Testis (tissue), 3 donors: ENCODE data around the gene ZSCAN32. TPM values are rescaled to one million over a fixed set of nuclear protein-coding genes. Genes with fewer than 3 reads are reported as not detected.

Experiments used
- DNase-seq: peaks from one replicate; pipeline ENCODE4 v3.0.0-alpha.2; 2019
- H3K27ac ChIP-seq, 2 donors: fragments of 200-600 bp; sonication (generic); one replicate each; pipeline ENCODE4 v1.5.1; 2019
- H3K27me3 ChIP-seq: fragments of 200-600 bp; sonication (generic); one replicate; pipeline ENCODE4 v1.5.1; 2019
- H3K36me3 ChIP-seq: fragments of 200-600 bp; sonication (generic); one replicate; pipeline ENCODE4 v1.5.1; 2017; ENCODE audit warnings: low read depth; ENCODE audit errors: missing control alignments
- H3K4me1 ChIP-seq: fragments of 200-600 bp; sonication (generic); one replicate; pipeline ENCODE4 v1.5.1; 2019
- H3K4me3 ChIP-seq, 2 donors: fragments of 200-600 bp; sonication (generic); one replicate each; pipeline ENCODE4 v1.5.1; 2017 to 2019
- H3K9me3 ChIP-seq: fragments of 200-600 bp; sonication (generic); one replicate; pipeline ENCODE4 v1.5.1; 2017
- POLR2A ChIP-seq: fragments of 450-650 bp; IDR thresholded peaks from one replicate; pipeline ENCODE4 v1.6.1; 2017; ENCODE audit warnings: antibody characterized with exemption, mild to moderate bottlenecking, moderate library complexity
- WGBS, 2 donors: methylation state at CpG; one replicate each; pipeline ENCODE4 v1.1.5; 2018; 5-methylcytosine and 5-hydroxymethylcytosine counted together
- intact Hi-C: fragments of 100-400 bp; cut with DNase I; formaldehyde crosslinking; loops from one replicate; pipeline ENCODE4 v1.15.1; 2023; ENCODE audit warnings: low total_unique reads
- polyA plus RNA-seq: library from polyadenylated mRNA; stranded (reverse); fragments of 350-450 nt; fragmentation: Illumina TruSeq; extraction: RNeasy Lipid Tissue Mini Kit (QIAGEN cat#74804); gene quantifications from one replicate; pipeline ENCODE4 v1.2.3, GENCODE V29; 2014; ENCODE audit warnings: low read depth, low replicate concordance; ENCODE audit not compliant: insufficient read depth
- total RNA-seq, 2 donors: library from RNA; depleted of rRNA; stranded (reverse); fragments of >200 nt; gene quantifications; one replicate each; pipeline ENCODE4 v1.2.3, GENCODE V29; 2016
- TF ChIP-seq, protein P1 (sequence below), 3 experiments: fragments of 450-650 bp in 2 of 3; fragments of 200-600 bp in 1 of 3; sonication (generic) in 1 of 3; IDR thresholded peaks; one replicate each; pipeline ENCODE4 v1.5.1; 2016 to 2019; ENCODE audit warnings: antibody characterized with exemption in 3 of 3, mild to moderate bottlenecking in 2 of 3, moderate library complexity in 1 of 3

The ZSCAN32 gene
- total and polyA plus RNA-seq, 3 donors from 2014 or later: 13.4 to 21.0 (median 19.1) TPM

DNA sequence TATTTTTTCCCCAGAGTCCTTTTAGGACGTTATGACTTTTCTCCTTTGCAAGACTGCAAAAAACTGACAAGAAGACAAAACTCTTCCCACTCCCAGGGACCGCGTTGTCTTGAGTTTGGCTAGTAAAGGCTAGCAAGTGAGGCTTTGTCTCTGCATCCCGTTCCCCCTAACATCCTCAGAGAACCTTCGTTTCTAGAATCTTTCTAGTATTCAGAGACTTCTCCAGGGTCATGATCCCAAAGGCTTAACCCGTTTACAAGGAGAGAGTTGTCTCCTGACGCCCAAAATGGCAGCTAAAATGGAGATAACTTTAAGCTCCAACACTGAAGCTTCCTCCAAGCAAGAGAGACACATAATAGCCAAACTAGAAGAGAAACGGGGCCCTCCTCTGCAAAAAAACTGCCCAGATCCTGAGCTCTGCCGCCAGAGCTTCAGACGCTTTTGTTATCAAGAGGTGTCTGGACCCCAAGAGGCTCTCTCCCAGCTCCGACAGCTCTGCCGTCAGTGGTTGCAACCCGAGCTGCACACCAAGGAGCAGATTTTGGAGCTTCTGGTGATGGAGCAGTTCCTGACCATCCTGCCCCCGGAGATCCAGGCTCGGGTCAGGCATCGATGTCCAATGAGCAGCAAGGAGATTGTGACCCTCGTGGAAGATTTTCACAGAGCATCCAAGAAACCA, 1.1 kb upstream of the ZSCAN32 start:
- H3K27ac ChIP-seq: peak overlapping the region; percentile 49 to 66
- intact Hi-C loops: no loop called here
- 19 to 22% methylated on average over 17 of the region's 17 CpGs for WGBS, 2 donors
- DNase-seq: peak; percentile 18
- peaks cover 12% of the 10 kb centered on the region for H3K4me1 ChIP-seq
- TF ChIP-seq, protein P1, sequence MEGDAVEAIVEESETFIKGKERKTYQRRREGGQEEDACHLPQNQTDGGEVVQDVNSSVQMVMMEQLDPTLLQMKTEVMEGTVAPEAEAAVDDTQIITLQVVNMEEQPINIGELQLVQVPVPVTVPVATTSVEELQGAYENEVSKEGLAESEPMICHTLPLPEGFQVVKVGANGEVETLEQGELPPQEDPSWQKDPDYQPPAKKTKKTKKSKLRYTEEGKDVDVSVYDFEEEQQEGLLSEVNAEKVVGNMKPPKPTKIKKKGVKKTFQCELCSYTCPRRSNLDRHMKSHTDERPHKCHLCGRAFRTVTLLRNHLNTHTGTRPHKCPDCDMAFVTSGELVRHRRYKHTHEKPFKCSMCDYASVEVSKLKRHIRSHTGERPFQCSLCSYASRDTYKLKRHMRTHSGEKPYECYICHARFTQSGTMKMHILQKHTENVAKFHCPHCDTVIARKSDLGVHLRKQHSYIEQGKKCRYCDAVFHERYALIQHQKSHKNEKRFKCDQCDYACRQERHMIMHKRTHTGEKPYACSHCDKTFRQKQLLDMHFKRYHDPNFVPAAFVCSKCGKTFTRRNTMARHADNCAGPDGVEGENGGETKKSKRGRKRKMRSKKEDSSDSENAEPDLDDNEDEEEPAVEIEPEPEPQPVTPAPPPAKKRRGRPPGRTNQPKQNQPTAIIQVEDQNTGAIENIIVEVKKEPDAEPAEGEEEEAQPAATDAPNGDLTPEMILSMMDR (IDR thresholded peaks at IDR 0.05): no peak
- TF ChIP-seq POLR2A: no peak
- H3K27me3 ChIP-seq: no peaks in the 10 kb centered on the region
- H3K4me3 ChIP-seq: peak overlapping the region; percentile 82 to 98
- no peaks in the 10 kb centered on the region for H3K36me3 ChIP-seq
- H3K9me3 ChIP-seq: no peaks in the 10 kb centered on the region

DNA sequence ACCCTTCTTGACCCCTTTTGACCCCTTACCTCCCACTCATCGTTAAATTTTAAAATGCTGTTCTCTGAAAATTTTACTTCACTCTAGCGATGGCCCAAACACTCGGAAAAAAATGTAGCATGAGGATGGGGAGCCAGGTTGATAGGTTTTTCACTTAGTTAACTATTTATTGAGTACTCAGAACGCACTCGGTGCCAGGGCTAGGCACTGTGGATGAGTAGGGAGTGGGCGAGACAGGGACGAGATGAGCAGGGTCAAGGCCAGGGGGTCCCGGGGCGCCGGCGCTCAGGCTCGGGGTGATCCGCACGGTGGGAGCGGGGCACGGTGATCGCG, 392 bp downstream of the ZSCAN32 start:
- H3K9me3 ChIP-seq: no peaks in the 10 kb centered on the region
- no peak for TF ChIP-seq POLR2A
- TF ChIP-seq, protein P1 (IDR thresholded peaks at IDR 0.05): no peak
- intact Hi-C loops: no loop called here
- DNase-seq: no peak
- peak overlapping the region; percentile 71 to 84 for H3K27ac ChIP-seq
- 1 to 3% methylated on average over 5 to 17 of the region's 18 CpGs for WGBS, 2 donors
- H3K27me3 ChIP-seq: no peaks in the 10 kb centered on the region
- H3K4me3 ChIP-seq: peak overlapping the region; percentile 82 to 98
- H3K36me3 ChIP-seq: no peaks in the 10 kb centered on the region
- H3K4me1 ChIP-seq: peaks cover 12% of the 10 kb centered on the region

DNA sequence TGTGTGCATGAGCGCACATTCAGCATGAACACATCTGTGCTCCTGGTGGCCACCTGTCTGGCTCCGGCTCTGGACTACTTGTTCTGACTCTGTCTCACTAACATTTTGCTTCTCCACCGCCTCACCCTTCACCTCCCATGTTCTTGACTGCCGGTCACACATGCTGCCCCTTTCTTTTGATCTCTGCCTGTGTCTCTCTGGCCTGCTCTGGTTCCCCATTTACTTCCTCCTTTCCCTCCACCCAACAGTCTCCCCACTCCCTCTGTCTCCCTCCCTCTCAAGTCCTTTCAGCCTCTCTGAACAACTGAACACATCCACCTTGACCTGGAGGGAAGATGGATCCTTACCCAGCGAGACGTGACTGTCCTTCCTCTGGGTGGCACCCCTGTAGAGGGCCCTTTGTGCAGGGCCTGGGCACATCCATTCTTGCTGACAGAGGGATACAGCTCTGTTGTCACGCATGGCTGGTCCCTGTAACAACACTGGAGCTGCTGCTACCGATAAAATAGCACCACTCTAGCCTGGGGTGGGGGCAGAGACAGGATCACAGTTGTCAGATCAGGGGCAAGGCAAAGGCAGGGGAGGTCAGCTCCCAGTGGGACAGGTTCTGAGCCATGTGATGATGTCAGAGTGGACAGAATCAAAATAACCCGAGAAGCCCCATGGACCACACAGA, 11.0 kb downstream of the ZSCAN32 start:
- Histone ChIP-seq H3K4me1 (no peaks in the 10 kb centered on the region), H3K27me3 (no peaks in the 10 kb centered on the region), H3K4me3 (no peak overlapping the region), H3K36me3 (no peaks in the 10 kb centered on the region), H3K27ac (no peak overlapping the region), H3K9me3 (no peaks in the 10 kb centered on the region)
- DNase-seq: no peak
- 80 to 86% methylated on average over 9 of the region's 9 CpGs for WGBS, 2 donors
- intact Hi-C loops: loop anchor here (10.0 kb wide), 1 partner anchor 75 kb away; no protein-coding TSS in a partner anchor
- TF ChIP-seq POLR2A: no peak
- TF ChIP-seq, protein P1 (IDR thresholded peaks at IDR 0.05): no peak

DNA sequence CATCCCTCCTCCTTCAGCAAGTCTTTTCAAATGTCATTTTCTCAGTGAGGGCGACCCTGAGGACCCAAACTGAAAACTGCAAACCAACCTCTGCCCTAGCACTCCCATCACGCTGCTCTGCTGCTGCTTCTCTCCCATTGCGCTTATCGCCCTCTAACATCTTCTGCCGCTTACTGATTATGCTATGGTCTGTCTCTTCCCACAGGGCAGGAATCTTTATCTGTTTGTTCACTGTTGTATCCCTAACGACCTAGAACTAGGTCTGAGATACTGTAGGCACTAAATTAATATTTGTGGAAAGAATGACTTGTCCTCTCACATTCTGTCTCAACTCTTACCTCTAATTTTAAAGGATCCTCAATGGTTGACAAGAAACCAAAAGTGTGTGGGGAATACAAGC, 12.5 kb downstream of the ZSCAN32 start:
- Histone ChIP-seq H3K9me3 (peaks cover 5% of the 10 kb centered on the region), H3K36me3 (no peaks in the 10 kb centered on the region), H3K27ac (no peak overlapping the region), H3K4me1 (no peaks in the 10 kb centered on the region), H3K27me3 (no peaks in the 10 kb centered on the region), H3K4me3 (no peak overlapping the region)
- intact Hi-C loops: loop anchor here (10.0 kb wide), 1 partner anchor 74 kb away; no protein-coding TSS in a partner anchor
- WGBS, 2 donors: 93 to 95% methylated on average over 6 of the region's 6 CpGs
- DNase-seq: no peak
- TF ChIP-seq POLR2A: no peak
- TF ChIP-seq, protein P1 (IDR thresholded peaks at IDR 0.05): no peak
